ENCODE data around the gene TMEM37.

DNA sequence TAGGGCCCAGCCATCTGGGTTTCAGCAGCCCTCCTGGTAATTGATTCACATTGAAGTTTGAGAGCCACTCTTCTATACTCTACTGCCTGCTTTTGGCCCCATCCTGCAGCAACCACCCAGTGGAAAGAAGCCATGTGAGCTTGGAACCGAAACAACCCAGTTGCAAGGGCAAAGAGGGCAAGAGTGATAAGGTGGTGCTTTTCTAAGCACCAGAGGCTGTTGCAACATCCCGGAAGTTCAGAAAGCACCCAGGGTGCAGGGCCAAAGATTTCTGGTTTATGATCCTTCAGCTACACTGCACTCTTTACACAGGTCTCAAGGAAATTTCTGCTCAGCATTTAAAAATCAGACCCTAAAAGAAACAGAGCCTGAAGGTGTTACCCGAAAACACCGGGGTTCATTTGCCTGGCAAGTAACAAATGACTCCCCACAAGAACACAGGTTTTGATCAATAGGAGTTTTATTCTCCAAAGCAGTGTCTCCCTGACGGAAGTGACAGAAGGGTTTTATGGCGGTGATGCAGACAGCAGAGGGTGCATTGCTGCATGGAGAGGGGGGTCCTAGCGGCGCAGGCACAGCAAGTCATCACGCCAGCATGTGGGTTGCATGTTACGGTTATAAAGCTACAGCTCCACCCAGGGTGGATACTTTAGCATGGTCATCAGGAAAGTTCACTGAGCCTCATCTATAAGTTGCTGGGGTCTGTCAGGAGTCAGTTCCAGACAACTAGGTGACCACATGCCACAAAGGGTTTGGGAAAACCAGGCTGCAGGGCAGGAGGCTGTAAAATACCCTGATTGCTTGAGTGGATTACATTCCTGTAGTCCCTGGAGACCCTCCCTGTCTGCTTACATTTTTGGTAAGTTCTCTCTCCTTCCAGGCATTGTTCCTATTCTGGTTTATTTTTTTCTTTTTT is 28.8 kb upstream of the TMEM37 start:
- no peak for TF ChIP-seq EP300 (IDR thresholded peaks at IDR 0.05)
- TF ChIP-seq, protein P1, sequence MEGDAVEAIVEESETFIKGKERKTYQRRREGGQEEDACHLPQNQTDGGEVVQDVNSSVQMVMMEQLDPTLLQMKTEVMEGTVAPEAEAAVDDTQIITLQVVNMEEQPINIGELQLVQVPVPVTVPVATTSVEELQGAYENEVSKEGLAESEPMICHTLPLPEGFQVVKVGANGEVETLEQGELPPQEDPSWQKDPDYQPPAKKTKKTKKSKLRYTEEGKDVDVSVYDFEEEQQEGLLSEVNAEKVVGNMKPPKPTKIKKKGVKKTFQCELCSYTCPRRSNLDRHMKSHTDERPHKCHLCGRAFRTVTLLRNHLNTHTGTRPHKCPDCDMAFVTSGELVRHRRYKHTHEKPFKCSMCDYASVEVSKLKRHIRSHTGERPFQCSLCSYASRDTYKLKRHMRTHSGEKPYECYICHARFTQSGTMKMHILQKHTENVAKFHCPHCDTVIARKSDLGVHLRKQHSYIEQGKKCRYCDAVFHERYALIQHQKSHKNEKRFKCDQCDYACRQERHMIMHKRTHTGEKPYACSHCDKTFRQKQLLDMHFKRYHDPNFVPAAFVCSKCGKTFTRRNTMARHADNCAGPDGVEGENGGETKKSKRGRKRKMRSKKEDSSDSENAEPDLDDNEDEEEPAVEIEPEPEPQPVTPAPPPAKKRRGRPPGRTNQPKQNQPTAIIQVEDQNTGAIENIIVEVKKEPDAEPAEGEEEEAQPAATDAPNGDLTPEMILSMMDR (IDR thresholded peaks at IDR 0.05), result no peak

All from tibial nerve (tissue), 4 donors.